Kidney epithelial cell (primary cell): ENCODE results near the gene KCNH5. TPM values are rescaled to one million over a fixed set of nuclear protein-coding genes. Genes with fewer than 3 reads are reported as not detected.

Source experiments
- DNase-seq: peaks from one replicate; pipeline ENCODE4 v3.0.0-alpha.2; 2010; ENCODE audit warnings: low read depth
- H3K27me3 ChIP-seq: 2 replicates; pipeline ENCODE4 v1.6.0; 2011; ENCODE audit warnings: low read length; ENCODE audit not compliant: control insufficient read depth, insufficient read depth
- H3K36me3 ChIP-seq: 2 replicates; pipeline ENCODE4 v1.5.1; 2011; ENCODE audit warnings: low read length; ENCODE audit not compliant: control insufficient read depth, insufficient read depth
- H3K4me3 ChIP-seq: 2 replicates; pipeline ENCODE4 v1.5.1; 2011; ENCODE audit warnings: low read depth, mild to moderate bottlenecking, control low read depth, low read length
- CTCF ChIP-seq: IDR thresholded peaks from 2 replicates; pipeline ENCODE4 v1.5.1; 2011; ENCODE audit warnings: mild to moderate bottlenecking, moderate library complexity, low read length, control low read depth, inconsistent platforms; ENCODE audit not compliant: insufficient read depth, poor library complexity, severe bottlenecking
- total RNA-seq: library from RNA; depleted of rRNA; stranded (reverse); fragments of >200 nt; gene quantifications from 2 replicates; pipeline ENCODE4 v1.2.3, GENCODE V29; 2015

Gene KCNH5
- total RNA-seq, 1 donor from 2014 or later, result not detected

DNA sequence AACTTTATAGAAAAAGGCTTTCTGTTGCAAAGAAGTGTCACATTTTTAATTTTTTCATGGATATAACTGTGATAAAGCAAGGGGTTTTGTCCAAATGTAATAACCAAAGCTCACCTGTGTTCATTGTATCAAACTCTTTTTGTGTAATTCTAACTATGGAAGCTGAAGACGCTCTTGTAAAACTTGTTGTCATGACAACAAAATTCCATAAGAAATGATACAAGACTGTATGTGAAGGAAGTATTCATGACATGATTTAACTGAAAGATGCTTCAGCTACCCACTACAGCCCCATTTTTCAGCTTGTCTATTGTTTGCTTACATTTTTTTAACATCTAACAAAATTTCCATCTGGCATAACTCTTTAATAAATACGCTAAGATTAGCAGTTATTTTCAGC lies 360.9 kb downstream of the KCNH5 start:
- TF ChIP-seq CTCF, result no peak
- Histone ChIP-seq H3K36me3 (no peaks in the 10 kb centered on the region), H3K4me3 (no peak overlapping the region), H3K27me3 (no peaks in the 10 kb centered on the region)
- DNase-seq, result no peak

DNA sequence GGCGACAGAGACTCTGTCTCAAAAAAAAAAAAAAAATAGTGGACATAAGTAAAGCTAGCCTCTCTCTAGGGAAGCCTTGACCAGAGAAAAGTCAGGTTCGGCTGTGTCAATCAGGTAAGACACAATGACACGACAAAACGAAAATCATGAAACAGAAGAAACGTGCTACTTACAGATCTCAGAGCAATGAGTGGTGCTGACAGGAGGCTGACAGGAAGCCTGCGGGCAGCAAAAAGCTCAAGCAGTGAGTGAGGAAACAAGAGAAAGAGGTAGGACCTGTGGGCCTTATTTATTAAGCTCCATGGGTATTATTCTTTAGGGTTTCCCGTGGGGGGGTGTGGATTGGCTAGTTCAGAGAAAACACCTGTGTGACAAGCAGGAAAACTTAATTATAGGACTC lies 363.1 kb downstream of the KCNH5 start:
- no peaks in the 10 kb centered on the region for H3K27me3 ChIP-seq
- no peak for DNase-seq
- TF ChIP-seq CTCF, result no peak
- no peaks in the 10 kb centered on the region for H3K36me3 ChIP-seq
- H3K4me3 ChIP-seq, result no peak overlapping the region

DNA sequence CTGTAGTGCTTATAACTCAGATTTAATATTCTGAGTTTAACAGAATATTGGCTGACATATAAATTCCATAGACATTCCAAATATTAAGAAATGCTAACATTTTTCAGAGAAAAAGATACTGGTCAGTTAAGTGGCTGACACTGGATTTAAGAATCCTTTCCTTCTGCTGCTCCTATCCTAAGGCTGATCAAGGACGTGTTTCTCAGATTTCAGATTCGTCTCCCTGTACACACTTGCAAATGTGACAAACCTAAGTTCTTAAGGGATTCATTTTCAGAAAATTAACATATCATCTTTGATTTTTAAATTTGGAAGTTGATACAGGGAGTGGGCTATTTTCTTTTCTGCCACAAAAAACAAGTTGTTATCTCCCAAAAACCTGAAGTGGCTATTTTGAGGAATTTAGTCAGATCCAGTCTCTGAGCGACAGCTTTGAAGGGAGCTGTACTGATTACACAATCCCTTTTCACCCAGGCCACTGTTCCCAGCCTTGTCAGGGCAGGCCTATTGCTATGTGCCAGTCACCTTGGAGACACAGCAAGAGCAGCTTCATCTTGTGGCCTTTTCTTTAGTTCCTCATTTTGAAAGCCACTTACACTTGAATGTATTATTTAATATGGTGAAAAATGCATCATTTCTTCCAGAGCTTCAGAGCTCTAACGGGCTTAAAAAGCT lies 370.6 kb downstream of the KCNH5 start:
- no peak overlapping the region for H3K4me3 ChIP-seq
- no peak for DNase-seq
- H3K36me3 ChIP-seq, result no peaks in the 10 kb centered on the region
- no peak for TF ChIP-seq CTCF
- no peaks in the 10 kb centered on the region for H3K27me3 ChIP-seq

- Histone ChIP-seq H3K36me3 (no peaks in the 10 kb centered on the region), H3K27me3 (no peaks in the 10 kb centered on the region), H3K4me3 (no peak overlapping the region)
- no peak for DNase-seq
- no peak for TF ChIP-seq CTCF
Measured at GRCh38 chr14:62673014-62673755, 372.1 kb downstream of the KCNH5 start.

GRCh38 chr14:62670526-62670925 lies 374.7 kb downstream of the KCNH5 start:
- no peak for DNase-seq
- no peak for TF ChIP-seq CTCF
- no peak overlapping the region for H3K4me3 ChIP-seq
- no peaks in the 10 kb centered on the region for H3K36me3 ChIP-seq
- H3K27me3 ChIP-seq, result no peaks in the 10 kb centered on the region
